Aorta (tissue), 5 donors: Measurements from ENCODE around the gene FAM185A. TPM values are rescaled to one million over a fixed set of nuclear protein-coding genes. Genes with fewer than 3 reads are reported as not detected.
"Not testable (repeated sequence)": the region's sequence is repeated elsewhere in the genome, so short reads cannot be mapped to it uniquely, and the experiment has no call there.

Experiments
- ATAC-seq: fragments of 200-7000 bp; cut with Tn5 transposase; one replicate; pipeline ENCODE4 v1.9.1; 2022; ENCODE audit warnings: moderate library complexity; ENCODE audit not compliant: low FRiP score
- DNase-seq, 2 donors: peaks; one replicate each; pipeline ENCODE4 v3.0.0-alpha.2; 2020
- H3K27ac ChIP-seq, 2 donors: one replicate each; pipeline ENCODE4 v1.5.1; 2013; ENCODE audit warnings: low read length in 2 of 2, mild to moderate bottlenecking in 2 of 2, moderate library complexity in 2 of 2, control low read depth in 1 of 2, inconsistent platforms in 1 of 2, low read depth in 1 of 2
- H3K27me3 ChIP-seq, 2 donors: one replicate each; pipeline ENCODE4 v1.6.1; 2013; ENCODE audit warnings: control low read depth in 1 of 2, low read length in 1 of 2, mild to moderate bottlenecking in 1 of 2, moderate library complexity in 1 of 2; ENCODE audit not compliant: insufficient read depth in 2 of 2, control insufficient read depth in 1 of 2
- H3K36me3 ChIP-seq, 2 donors: one replicate each; pipeline ENCODE4 v1.6.1; 2013; ENCODE audit warnings: control low read depth in 1 of 2, low read length in 1 of 2, mild to moderate bottlenecking in 1 of 2; ENCODE audit not compliant: insufficient read depth in 2 of 2, control insufficient read depth in 1 of 2
- H3K4me1 ChIP-seq, 2 donors: one replicate each; pipeline ENCODE4 v1.6.1; 2013; ENCODE audit warnings: low read length in 2 of 2, control low read depth in 1 of 2, mild to moderate bottlenecking in 1 of 2, moderate library complexity in 1 of 2; ENCODE audit not compliant: insufficient read depth in 2 of 2, control insufficient read depth in 1 of 2
- H3K4me3 ChIP-seq, 2 donors: one replicate each; pipeline ENCODE4 v1.5.1; 2013; ENCODE audit warnings: low read length in 2 of 2, control low read depth in 1 of 2, mild to moderate bottlenecking in 1 of 2
- H3K9me3 ChIP-seq: one replicate; pipeline ENCODE4 v1.6.1; 2013; ENCODE audit warnings: mild to moderate bottlenecking, low read length; ENCODE audit not compliant: control insufficient read depth
- WGBS, 2 donors: extraction: QIAGEN DNeasy Blood & Tissue Kit; methylation state at CpG; one replicate each; pipeline ENCODE4 v1.1.7; 2013; 5-methylcytosine and 5-hydroxymethylcytosine counted together
- intact Hi-C, 2 donors: fragments of 100-400 bp; cut with DNase I; formaldehyde crosslinking; loops; one replicate each; pipeline versions ENCODE4 v1.14.2 to v1.15.0; 2022
- long read RNA-seq, 2 donors: library from polyadenylated mRNA; unstranded; transcript quantifications; one replicate each; pipeline ENCODE4 v2.0.0, GENCODE V29; 2020 to 2021
- polyA plus RNA-seq, 2 donors: library from polyadenylated mRNA; stranded (reverse); fragments of 200-250 nt; gene quantifications; one replicate each; pipeline ENCODE4 v1.2.3, GENCODE V29; 2013
- total RNA-seq, 2 donors: library from RNA; stranded (reverse); fragmentation: NEBNext Ultra II Directional; extraction: Animal tissue kit (Norgen Biotek cat#: 25700); gene quantifications; one replicate each; pipeline ENCODE4 v1.2.1, GENCODE V29; 2021
- donor health status: healthy with polysubstance abuse.
- donor health status: Bipolar disorder and iron deficiency.
- donor health status: DM: no; HTN: no; CAD: no.
- donor health status: DM: no; HTN: no; CAD: no.
- donor health status: DM: yes; HTN: yes; CAD: no.

The FAM185A gene
- total RNA-seq: 10 to 100 TPM in 1 of 2 donors, 1 to 10 TPM in 1; 6.5 to 12.6 TPM
- polyA plus RNA-seq: 1 to 10 TPM; 3.6 to 6.1 TPM
- long read RNA-seq, donor 1, transcript FAM185A-204 (8 exons, 1,958 nt): major isoform, 6 of 25 reads
- long read RNA-seq, donor 1, partial matches to known transcripts: 0 of 25 reads
- long read RNA-seq, donor 1, other reads (novel, unspliced or antisense): 15 of 25 reads
- long read RNA-seq, donor 2, partial matches to known transcripts: 1 of 7 reads
- long read RNA-seq, donor 2, other reads (novel, unspliced or antisense): 4 of 7 reads

DNA sequence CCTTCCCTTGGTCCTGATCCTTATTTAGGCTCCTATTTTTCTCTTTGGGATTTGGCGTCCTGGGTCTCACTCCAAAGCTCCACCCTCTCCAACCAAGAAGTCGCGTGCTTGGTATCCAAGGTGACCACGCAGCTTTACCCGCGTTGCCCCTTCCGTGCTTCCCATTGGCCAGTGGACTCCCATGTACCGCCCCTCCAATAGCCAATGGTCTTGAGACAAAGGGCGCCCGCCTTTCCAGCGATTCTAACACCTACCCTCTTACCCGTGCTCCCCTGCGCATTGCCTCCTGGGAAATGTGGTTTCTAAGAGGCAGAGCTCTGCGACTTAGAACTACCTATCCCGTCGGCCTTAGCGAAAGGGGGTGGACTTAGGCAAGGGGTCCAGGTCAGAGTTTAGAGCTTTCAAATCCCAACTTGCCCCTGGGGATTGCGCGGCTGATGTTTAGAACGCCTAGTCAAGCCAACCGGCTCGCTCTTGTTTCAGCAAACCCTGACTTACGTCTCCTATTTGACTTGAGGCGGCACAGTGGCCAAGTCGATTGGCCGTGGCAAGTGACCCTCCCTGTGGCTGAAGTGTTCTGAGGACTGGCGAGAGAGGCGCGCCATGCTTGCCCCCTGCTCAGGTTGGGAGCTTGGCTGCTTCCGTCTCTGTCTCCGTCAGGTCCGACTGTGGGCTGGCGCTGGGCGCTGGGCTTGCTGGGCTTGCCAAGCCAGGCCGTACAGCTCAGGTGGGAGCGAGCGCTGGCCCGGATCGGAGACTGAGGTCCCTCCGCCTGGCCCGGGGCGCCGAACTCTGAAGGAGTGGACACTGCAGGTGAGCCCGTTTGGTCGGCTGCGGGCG lies at the start of gene FAM185A:
FAM185A (plus strand) TSS at position 395 of the 840 bp plus-strand sequence; CDS start at position 604, 209 bp downstream.
- H3K27ac ChIP-seq: peak within 1 kb of the TSS in 1 of 2 donors; percentile 52
- peak within 1 kb of the TSS; percentile 60 to 80 for H3K4me3 ChIP-seq
- WGBS, 2 donors: 0% methylated on average over 36 to 47 of the region's 47 CpGs
- ATAC-seq (peak; percentile 99), DNase-seq (peak; percentile 98 to 99)
- H3K27me3 ChIP-seq, intact Hi-C loops, H3K36me3 ChIP-seq, H3K4me1 ChIP-seq, H3K9me3 ChIP-seq: not testable (repeated sequence)

DNA sequence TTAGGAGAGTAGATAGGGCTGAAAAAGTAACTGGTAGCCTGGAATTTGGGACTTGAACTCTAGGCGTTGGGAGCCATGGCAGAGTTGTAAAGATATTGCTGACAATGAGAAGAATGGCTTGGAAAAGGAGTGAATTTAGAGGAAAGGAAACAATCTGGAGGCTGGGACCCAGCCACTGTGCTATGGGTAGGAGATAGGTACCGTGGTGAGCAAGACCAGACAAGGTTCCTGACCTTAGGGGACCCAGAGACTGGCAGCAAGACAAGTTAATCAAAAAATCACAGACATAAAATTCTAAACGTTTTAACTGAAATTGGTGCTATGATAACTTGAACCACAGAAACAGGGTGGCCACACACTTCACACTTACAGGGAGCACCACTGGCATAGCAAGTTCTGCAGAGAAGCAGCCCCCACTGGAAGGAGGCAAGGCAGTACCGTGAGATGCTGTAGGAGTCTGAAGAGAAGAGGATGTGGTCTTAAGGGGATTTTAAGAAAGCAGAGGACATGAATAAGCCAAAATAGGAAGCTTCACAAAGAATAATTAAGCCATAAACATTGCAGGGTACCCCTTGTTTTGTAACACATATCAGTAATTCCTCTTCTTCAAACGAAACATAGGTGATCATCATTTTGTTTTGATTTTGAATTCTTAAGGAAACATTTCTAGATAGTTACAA lies 35.6 kb upstream of the FAM185A start:
- H3K27me3 ChIP-seq, ATAC-seq, H3K4me1 ChIP-seq, H3K27ac ChIP-seq, H3K36me3 ChIP-seq, H3K9me3 ChIP-seq, H3K4me3 ChIP-seq, intact Hi-C loops, DNase-seq: not testable (repeated sequence)
- 29 to 33% methylated on average over 5 of the region's 5 CpGs for WGBS, 2 donors

DNA sequence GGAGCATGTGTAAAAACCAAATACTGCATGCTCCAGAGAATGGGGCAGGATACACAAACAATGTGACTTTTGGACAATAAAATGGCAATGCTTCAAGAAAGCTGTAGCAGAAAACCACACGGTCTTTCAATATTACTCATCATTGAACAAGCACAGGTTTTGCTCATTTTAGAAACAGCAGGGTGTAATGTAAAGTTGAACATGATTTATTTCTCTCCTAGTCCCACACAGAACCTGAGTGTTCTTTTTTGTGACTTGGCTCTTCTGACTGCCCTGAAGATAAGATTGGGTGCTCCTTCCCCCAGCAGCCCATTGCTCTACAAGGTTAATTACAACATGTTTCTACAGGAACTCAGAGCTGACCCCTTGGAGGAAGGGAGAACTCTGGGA lies 35.1 kb upstream of the FAM185A start:
- H3K4me1 ChIP-seq, H3K9me3 ChIP-seq, H3K4me3 ChIP-seq, ATAC-seq, DNase-seq, intact Hi-C loops, H3K27ac ChIP-seq, H3K36me3 ChIP-seq, H3K27me3 ChIP-seq: not testable (repeated sequence)
- WGBS, 2 donors: no CpG with 5 or more reads among the region's 1 CpG

DNA sequence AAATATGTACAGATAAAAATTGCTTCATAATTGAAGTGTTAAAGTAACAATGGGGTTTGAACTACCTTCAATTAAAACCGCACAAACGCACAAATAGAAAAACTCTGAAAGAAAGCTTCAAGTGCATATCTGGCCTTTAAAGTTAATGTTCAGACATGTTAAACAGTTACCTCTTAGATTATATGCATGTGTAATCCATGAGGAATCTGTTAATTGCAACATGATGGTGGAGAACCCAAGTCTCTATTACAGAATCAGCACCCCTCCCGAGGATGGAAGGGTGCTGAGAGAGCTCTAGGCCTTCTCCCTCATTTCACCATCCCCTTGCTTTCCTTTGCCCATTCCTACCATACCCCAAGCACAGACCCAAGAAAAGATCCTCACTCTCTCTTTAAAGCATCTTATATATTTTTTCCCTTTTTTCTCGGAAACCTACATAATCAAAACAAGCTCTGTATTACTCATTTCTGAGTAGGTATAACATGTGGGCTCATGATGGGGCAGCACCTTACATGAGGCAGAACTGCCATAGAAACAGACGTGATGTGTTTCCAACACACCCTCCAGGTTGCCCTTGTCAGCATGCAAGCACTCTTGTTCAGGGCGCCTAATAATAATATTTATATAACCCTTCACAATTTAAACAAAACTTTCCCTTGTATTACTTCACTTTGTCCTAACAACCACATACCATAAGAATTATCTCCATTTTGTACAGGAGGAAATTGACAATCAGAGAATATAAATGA lies 33.9 kb upstream of the FAM185A start:
- ATAC-seq, H3K9me3 ChIP-seq, H3K4me3 ChIP-seq, intact Hi-C loops, H3K36me3 ChIP-seq, H3K27me3 ChIP-seq, H3K27ac ChIP-seq, DNase-seq, H3K4me1 ChIP-seq: not testable (repeated sequence)
- 81 to 83% methylated on average over 4 to 5 of the region's 6 CpGs for WGBS, 2 donors

DNA sequence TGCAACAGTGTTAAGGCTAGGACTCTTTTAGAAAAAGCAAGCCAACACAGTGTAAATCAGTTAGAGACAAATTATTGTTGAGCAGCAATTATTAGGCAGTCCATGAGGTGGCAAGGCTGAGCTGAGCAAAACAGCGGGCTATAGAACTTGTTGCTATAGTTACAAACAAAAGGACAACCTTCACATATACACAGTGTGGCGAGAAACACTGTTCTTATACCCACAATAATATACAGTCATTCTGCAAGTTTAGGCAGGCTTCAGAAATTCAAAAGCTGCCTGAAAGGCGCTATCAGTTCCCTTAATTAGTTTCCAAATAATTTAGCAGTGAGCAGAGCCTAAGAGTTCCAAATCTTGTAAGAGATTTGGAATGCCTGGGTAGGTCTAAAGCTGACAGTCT lies 33.1 kb upstream of the FAM185A start:
- ATAC-seq, intact Hi-C loops, H3K9me3 ChIP-seq, H3K4me1 ChIP-seq, H3K27ac ChIP-seq, H3K4me3 ChIP-seq, DNase-seq, H3K27me3 ChIP-seq, H3K36me3 ChIP-seq: not testable (repeated sequence)
- WGBS, 2 donors: 49 to 63% methylated on average over 2 of the region's 3 CpGs

DNA sequence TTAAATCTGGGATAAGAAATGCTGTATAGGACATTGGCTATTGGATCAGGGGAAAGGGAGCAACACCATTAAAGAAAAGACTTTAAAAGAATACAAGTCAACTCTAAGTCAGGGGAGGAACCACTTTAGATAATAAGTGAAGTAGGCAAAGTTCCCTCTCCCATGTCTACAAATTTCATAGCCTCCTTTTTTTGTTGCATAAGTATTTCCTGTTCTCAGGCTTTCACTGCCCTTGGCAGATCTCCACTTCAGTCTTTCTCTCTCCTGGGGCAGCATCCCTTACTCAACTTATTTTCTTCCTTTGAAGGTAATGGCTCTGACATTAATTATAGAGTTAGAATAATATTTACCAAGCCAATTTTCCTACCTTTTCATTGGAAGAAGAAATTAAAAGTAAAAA lies 30.3 kb upstream of the FAM185A start:
- H3K4me3 ChIP-seq, intact Hi-C loops, H3K9me3 ChIP-seq, H3K36me3 ChIP-seq, DNase-seq, H3K4me1 ChIP-seq, H3K27ac ChIP-seq, ATAC-seq, H3K27me3 ChIP-seq: not testable (repeated sequence)

DNA sequence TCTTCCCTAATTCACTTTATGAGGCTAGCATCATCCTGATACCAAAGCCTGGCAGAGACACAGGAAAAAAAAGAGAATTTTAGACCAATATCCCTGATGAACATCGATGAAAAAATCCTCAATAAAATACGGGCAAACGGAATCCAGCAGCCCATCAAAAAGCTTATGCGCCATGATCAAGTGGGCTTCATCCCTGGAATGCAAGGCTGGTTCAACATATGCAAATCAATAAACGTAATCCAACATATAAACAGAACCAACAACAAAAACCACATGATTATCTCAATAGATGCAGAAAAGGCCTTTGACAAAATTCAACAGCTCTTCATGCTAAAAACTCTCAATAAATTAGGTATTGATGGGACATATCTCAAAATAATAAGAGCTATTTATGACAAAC lies 22.6 kb upstream of the FAM185A start:
- H3K36me3 ChIP-seq, DNase-seq, H3K27ac ChIP-seq, intact Hi-C loops, H3K9me3 ChIP-seq, H3K4me3 ChIP-seq, ATAC-seq, H3K4me1 ChIP-seq, H3K27me3 ChIP-seq: not testable (repeated sequence)
- WGBS, 2 donors: 88 to 91% methylated on average over 5 of the region's 5 CpGs

DNA sequence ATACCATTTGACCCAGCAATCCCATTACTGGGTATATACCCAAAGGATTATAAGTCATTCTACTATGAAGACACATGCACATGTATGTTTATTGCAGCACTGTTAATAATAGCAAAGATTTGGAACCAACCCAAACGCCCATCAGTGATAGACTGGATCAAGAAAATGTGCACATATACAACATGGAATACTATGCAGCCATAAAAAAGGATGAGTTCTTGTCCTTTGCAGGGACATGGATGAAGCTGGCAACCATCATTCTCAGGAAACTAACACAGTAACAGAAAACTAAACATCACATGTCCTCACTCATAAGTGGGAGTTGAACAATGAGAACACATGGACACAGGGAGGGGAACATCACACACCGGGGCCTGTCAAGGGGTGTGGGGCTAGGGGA lies 19.1 kb upstream of the FAM185A start:
- H3K36me3 ChIP-seq, ATAC-seq, H3K4me1 ChIP-seq, H3K4me3 ChIP-seq, H3K27ac ChIP-seq, H3K27me3 ChIP-seq, intact Hi-C loops, DNase-seq, H3K9me3 ChIP-seq: not testable (repeated sequence)
- 52 to 72% methylated on average over 2 of the region's 2 CpGs for WGBS, 2 donors
